OCI-LY1 (cell line): ENCODE results near the gene DICER1.

ENCODE experiments used
- CTCF ChIP-seq: fragments of 200-600 bp; sonication (generic), shearing (Covaris generic); IDR thresholded peaks from 2 replicates; pipeline ENCODE4 v1.5.1; 2017; ENCODE audit warnings: mild to moderate bottlenecking, antibody characterized with exemption, low read length, moderate library complexity, mixed read lengths
- EZH2 ChIP-seq: fragments of 200-600 bp; sonication (generic), shearing (Covaris generic); IDR thresholded peaks from 2 replicates; pipeline ENCODE4 v1.8.0; 2017; ENCODE audit warnings: borderline replicate concordance, mixed run types, mild to moderate bottlenecking, antibody characterized with exemption, low read length, moderate library complexity, mixed read lengths

GRCh38 chr14:95174184-95174792 is 17.0 kb upstream of the DICER1 start:
- TF ChIP-seq CTCF, result no peak
- TF ChIP-seq EZH2, result no peak
